Tibial nerve (tissue), 4 donors: ENCODE data around the gene NXF1. TPM values are rescaled to one million over a fixed set of nuclear protein-coding genes. Genes with fewer than 3 reads are reported as not detected.
A peak's percentile ranks its signal among the peaks of the same experiment; 100 is the strongest.

Experiments used
- DNase-seq, 2 donors: peaks; one replicate each; pipeline ENCODE4 v3.0.0-alpha.2; 2019; ENCODE audit warnings: low spot score in 2 of 2
- H3K27ac ChIP-seq, 4 donors: fragments of 200-600 bp; sonication (generic) in 3 of 4; one replicate each; pipeline ENCODE4 v1.5.1; 2017 to 2019; ENCODE audit warnings: mild to moderate bottlenecking in 1 of 4
- H3K27me3 ChIP-seq, 2 donors: fragments of 200-600 bp; sonication (generic) in 1 of 2; one replicate each; pipeline versions ENCODE4 v1.5.1 to v1.6.0; 2017 to 2019
- H3K36me3 ChIP-seq, 3 donors: fragments of 200-600 bp; sonication (generic); one replicate each; pipeline ENCODE4 v1.5.1; 2018 to 2019
- H3K4me1 ChIP-seq, 4 donors: fragments of 200-600 bp; sonication (generic) in 3 of 4; one replicate each; pipeline ENCODE4 v1.5.1; 2017 to 2019
- H3K4me3 ChIP-seq, 4 donors: fragments of 200-600 bp; sonication (generic) in 3 of 4; one replicate each; pipeline ENCODE4 v1.5.1; 2017 to 2019; ENCODE audit warnings: mild to moderate bottlenecking in 1 of 4, moderate library complexity in 1 of 4
- H3K9me3 ChIP-seq, 4 donors: fragments of 200-600 bp; sonication (generic) in 3 of 4; one replicate each; pipeline ENCODE4 v1.5.1; 2017 to 2019
- CTCF ChIP-seq, 5 experiments: fragments of 200-600 bp in 3 of 5; fragments of 450-650 bp in 2 of 5; sonication (generic) in 3 of 5; IDR thresholded peaks; one replicate each; pipeline ENCODE4 v1.5.1; 2016 to 2019; ENCODE audit warnings: antibody characterized with exemption in 5 of 5, mild to moderate bottlenecking in 3 of 5, moderate library complexity in 2 of 5
- EP300 ChIP-seq, 2 donors: sonication (generic); formaldehyde crosslinking; IDR thresholded peaks; one replicate each; pipeline ENCODE4 v1.6.1; 2017; ENCODE audit warnings: antibody characterized with exemption in 2 of 2, mild to moderate bottlenecking in 1 of 2
- POLR2A ChIP-seq, 2 donors: fragments of 450-650 bp; IDR thresholded peaks; one replicate each; pipeline ENCODE4 v1.6.1; 2017; ENCODE audit warnings: antibody characterized with exemption in 2 of 2, mild to moderate bottlenecking in 2 of 2, moderate library complexity in 2 of 2
- WGBS, 2 donors: methylation state at CpG; one replicate each; pipeline ENCODE4 v1.1.5; 2018; 5-methylcytosine and 5-hydroxymethylcytosine counted together
- total RNA-seq, 4 donors: library from RNA; depleted of rRNA; stranded (reverse); fragments of >200 nt; gene quantifications; one replicate each; pipeline ENCODE4 v1.1.0, GENCODE V29; 2016

Gene NXF1
- total RNA-seq, 4 donors from 2014 or later: 51.3 to 94.4 (median 67.0) TPM

- Histone ChIP-seq H3K27ac (no peak overlapping the region), H3K4me1 (peaks cover 0 to 4% (median 0%) of the 10 kb centered on the region in 4 donors), H3K4me3 (no peak overlapping the region), H3K27me3 (no peaks in the 10 kb centered on the region), H3K9me3 (no peaks in the 10 kb centered on the region), H3K36me3 (peaks cover 0 to 49% (median 4%) of the 10 kb centered on the region in 3 donors)
- DNase-seq: no peak
- TF ChIP-seq EP300 (IDR thresholded peaks at IDR 0.05) (no peak), CTCF (IDR thresholded peaks at IDR 0.05) (no peak), POLR2A (IDR thresholded peaks at IDR 0.05) (no peak)
- WGBS, 2 donors: 73 to 89% methylated on average over 2 of the region's 2 CpGs
Observed at GRCh38 chr11:62811659-62812058, 6.4 kb upstream of the NXF1 start.

DNA sequence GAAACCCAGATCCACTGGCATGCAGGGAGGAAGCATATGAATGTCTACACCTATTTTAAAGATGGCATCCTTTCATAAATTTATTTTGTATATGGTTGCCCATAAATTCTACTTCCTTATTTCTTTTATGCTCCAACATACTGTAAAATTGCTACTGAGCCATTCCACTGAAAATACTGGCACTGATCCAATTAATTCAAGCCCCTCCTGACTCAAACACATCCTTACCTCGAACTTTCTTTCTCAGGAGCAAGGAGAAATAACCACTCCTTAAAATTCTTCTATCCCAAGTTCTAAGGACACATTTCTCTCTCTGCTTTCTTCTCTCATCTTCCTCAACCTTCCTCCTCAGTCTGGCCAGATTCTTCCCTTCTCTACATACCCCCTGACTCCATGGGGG is 5.5 kb upstream of the NXF1 start:
- WGBS, 2 donors: 29 to 41% methylated on average over 1 of the region's 1 CpG
- Histone ChIP-seq H3K4me3 (no peak overlapping the region), H3K27me3 (no peaks in the 10 kb centered on the region), H3K36me3 (peaks cover 0 to 39% (median under 1%) of the 10 kb centered on the region in 3 donors), H3K27ac (no peak overlapping the region), H3K9me3 (no peaks in the 10 kb centered on the region), H3K4me1 (peaks cover 0 to 13% (median 4%) of the 10 kb centered on the region in 4 donors)
- TF ChIP-seq POLR2A (IDR thresholded peaks at IDR 0.05) (no peak), EP300 (IDR thresholded peaks at IDR 0.05) (no peak), CTCF (IDR thresholded peaks at IDR 0.05) (no peak)
- no peak for DNase-seq

DNA sequence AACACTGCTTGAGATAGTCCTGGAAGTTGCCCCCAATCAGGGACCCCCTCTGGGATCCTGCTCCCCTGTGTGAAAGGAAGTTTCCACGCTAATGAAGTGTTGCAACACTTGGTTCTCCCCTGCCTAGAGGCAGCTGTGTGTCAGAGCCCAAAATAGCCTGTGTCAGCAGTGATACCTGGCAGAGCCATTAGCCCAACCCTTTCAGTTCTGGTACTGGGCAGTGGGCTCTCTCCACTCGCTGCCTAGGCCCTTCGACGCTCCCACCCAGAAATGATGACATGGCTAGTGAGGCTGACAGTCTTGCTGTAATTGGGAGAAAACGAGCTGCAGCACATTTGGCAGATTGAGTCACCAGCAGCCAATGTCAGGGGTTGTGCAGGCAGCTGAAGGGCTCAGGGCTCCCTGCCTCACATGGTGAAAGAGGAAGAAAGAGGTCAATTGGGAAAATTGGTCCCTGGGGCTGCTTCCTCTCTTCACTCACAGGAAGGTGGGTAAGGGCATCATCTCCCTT is 1.4 kb upstream of the NXF1 start:
- H3K9me3 ChIP-seq: no peaks in the 10 kb centered on the region
- H3K4me3 ChIP-seq: no peak overlapping the region
- TF ChIP-seq CTCF (IDR thresholded peaks at IDR 0.05) (no peak), EP300 (IDR thresholded peaks at IDR 0.05) (no peak), POLR2A (IDR thresholded peaks at IDR 0.05) (no peak)
- 55 to 75% methylated on average over 4 to 5 of the region's 5 CpGs for WGBS, 2 donors
- peaks cover 0 to 31% (median 6%) of the 10 kb centered on the region in 3 donors for H3K36me3 ChIP-seq
- H3K27me3 ChIP-seq: no peaks in the 10 kb centered on the region
- H3K4me1 ChIP-seq: peaks cover 0 to 39% (median 16%) of the 10 kb centered on the region in 4 donors
- peak in 1 of 2 donors; percentile 18 for DNase-seq
- H3K27ac ChIP-seq: peak overlapping the region in 3 of 4 donors; percentile 92 to 95 (median 95)

GRCh38 chr11:62805961-62806441 is 761 bp upstream of the NXF1 start:
- Histone ChIP-seq H3K4me1 (peaks cover 0 to 39% (median 16%) of the 10 kb centered on the region in 4 donors), H3K36me3 (peaks cover 0 to 38% (median 6%) of the 10 kb centered on the region in 3 donors), H3K27me3 (no peaks in the 10 kb centered on the region), H3K27ac (peak overlapping the region; percentile 92 to 95 (median 94)), H3K9me3 (no peaks in the 10 kb centered on the region), H3K4me3 (peak overlapping the region; percentile 61 to 98 (median 83))
- DNase-seq: no peak
- WGBS, 2 donors: 26 to 30% methylated on average over 12 of the region's 12 CpGs
- TF ChIP-seq CTCF (IDR thresholded peaks at IDR 0.05): no peak
- TF ChIP-seq POLR2A (IDR thresholded peaks at IDR 0.05): no peak

DNA sequence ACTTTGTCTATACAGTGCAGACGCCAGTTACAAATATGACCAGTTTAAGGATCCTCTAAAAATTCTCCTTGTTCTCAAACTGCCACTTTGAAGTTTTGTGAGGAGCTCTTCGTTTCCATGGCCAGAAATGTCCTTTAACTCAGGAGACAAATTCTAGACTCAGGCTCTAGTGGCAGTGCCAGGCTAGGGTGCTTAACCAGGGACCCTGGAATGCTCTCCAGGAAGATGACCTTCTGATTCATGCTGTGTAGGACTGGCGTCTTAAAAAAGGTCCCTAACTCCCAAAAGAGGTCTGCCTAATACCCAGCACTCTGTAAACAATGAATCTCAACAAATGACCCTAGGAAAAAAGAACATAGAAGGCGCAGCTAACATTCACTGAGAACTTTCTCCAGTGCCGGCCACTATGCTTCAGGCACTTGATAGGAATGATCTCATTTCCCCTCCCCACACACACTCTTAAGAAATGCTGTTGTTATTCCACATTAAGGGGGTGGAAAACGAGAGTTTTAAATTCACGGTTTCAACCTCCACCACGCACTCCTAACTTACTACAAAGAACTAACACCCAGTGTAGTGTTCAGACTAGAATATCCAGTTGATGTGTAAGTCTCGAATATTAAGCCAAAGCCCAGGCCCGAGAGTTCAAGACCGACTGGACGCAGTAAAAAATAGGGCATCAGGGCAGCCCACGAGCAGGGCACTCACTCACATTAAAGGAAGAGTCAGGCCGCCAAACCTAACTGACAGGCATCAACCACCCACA is 747 bp downstream of the NXF1 start:
- TF ChIP-seq POLR2A (IDR thresholded peaks at IDR 0.05): no peak
- peak in 1 of 2 donors; percentile 4 for TF ChIP-seq EP300 (IDR thresholded peaks at IDR 0.05)
- no peaks in the 10 kb centered on the region for H3K9me3 ChIP-seq
- DNase-seq: peak in 1 of 2 donors; percentile 25
- H3K27me3 ChIP-seq: no peaks in the 10 kb centered on the region
- H3K36me3 ChIP-seq: peaks cover 4 to 53% (median 6%) of the 10 kb centered on the region in 3 donors
- H3K4me1 ChIP-seq: peaks cover 0 to 39% (median 16%) of the 10 kb centered on the region in 4 donors
- peak overlapping the region; percentile 92 to 95 (median 94) for H3K27ac ChIP-seq
- H3K4me3 ChIP-seq: peak overlapping the region; percentile 61 to 98 (median 83)
- 1 to 2% methylated on average over 13 to 14 of the region's 14 CpGs for WGBS, 2 donors
